Stimulated activated CD4-positive, alpha-beta T cell treated with anti-CD3 and anti-CD28 coated beads, Interleukin-1b, Interleukin-23, amount 100 ng/mL, for 4 hours (primary cell): ENCODE results near the gene UFSP2.

Experiments
- DNase-seq, 2 donors: peaks; one replicate each; pipeline ENCODE4 v3.0.0-alpha.2; 2020; ENCODE audit warnings: low read depth in 2 of 2

Gene UFSP2

GRCh38 chr4:185425647-185426352 lies at the start of gene UFSP2:
Gene UFSP2, minus strand, starts transcription at chr4:185425964. Its CDS starts 96 bp downstream, at chr4:185425868.
- peak; percentile 79 to 85 for DNase-seq

- DNase-seq: no peak
Measured at GRCh38 chr4:185473247-185473646, 47.5 kb upstream of the UFSP2 start.

- DNase-seq: no peak
Measured at GRCh38 chr4:185472103-185472542, 46.4 kb upstream of the UFSP2 start.

GRCh38 chr4:185471235-185472102 lies 45.7 kb upstream of the UFSP2 start, which contains the start of gene CCDC110:
Gene CCDC110, minus strand, starts transcription at chr4:185471733. Its CDS starts 50 bp downstream, at chr4:185471683.
- DNase-seq: peak; percentile 95

- DNase-seq: no peak
Measured at GRCh38 chr4:185470501-185471195, 44.9 kb upstream of the UFSP2 start.

- DNase-seq: no peak
Measured at GRCh38 chr4:185469580-185470154, 43.9 kb upstream of the UFSP2 start.

GRCh38 chr4:185468999-185469398 lies 43.2 kb upstream of the UFSP2 start:
- no peak for DNase-seq

GRCh38 chr4:185467991-185468390 lies 42.2 kb upstream of the UFSP2 start:
- no peak for DNase-seq

- DNase-seq: no peak
Measured at GRCh38 chr4:185467101-185467500, 41.3 kb upstream of the UFSP2 start.

GRCh38 chr4:185465707-185466106 lies 39.9 kb upstream of the UFSP2 start:
- no peak for DNase-seq

- no peak for DNase-seq
Measured at GRCh38 chr4:185464887-185465286, 39.1 kb upstream of the UFSP2 start.

GRCh38 chr4:185464183-185464582 lies 38.4 kb upstream of the UFSP2 start:
- no peak for DNase-seq

GRCh38 chr4:185463541-185463940 lies 37.8 kb upstream of the UFSP2 start:
- no peak for DNase-seq

GRCh38 chr4:185461565-185461964 lies 35.8 kb upstream of the UFSP2 start:
- no peak for DNase-seq

GRCh38 chr4:185457136-185457535 lies 31.4 kb upstream of the UFSP2 start:
- DNase-seq: no peak

- DNase-seq: no peak
Measured at GRCh38 chr4:185456131-185456530, 30.4 kb upstream of the UFSP2 start.

GRCh38 chr4:185445209-185445608 lies 19.4 kb upstream of the UFSP2 start:
- DNase-seq: no peak

GRCh38 chr4:185441479-185441878 lies 15.7 kb upstream of the UFSP2 start:
- DNase-seq: no peak

- DNase-seq: no peak
Measured at GRCh38 chr4:185437809-185438208, 12.0 kb upstream of the UFSP2 start.

GRCh38 chr4:185435466-185435865 lies 9.7 kb upstream of the UFSP2 start:
- DNase-seq: no peak

GRCh38 chr4:185429660-185430059 lies 3.9 kb upstream of the UFSP2 start:
- DNase-seq: no peak
